Large intestine (tissue), 3 donors: ENCODE results near the gene TEP1. TPM values are rescaled to one million over a fixed set of nuclear protein-coding genes. Genes with fewer than 3 reads are reported as not detected.
"Not testable (repeated sequence)": the region's sequence is repeated elsewhere in the genome, so short reads cannot be mapped to it uniquely, and the experiment has no call there.

Experiments
- DNase-seq, 2 donors: peaks; one replicate each; pipeline versions ENCODE4 v3.0.0 to v3.0.0-alpha.2; 2013
- H3K27ac ChIP-seq: one replicate; pipeline ENCODE4 v1.5.1; 2013; ENCODE audit warnings: low read length
- H3K27me3 ChIP-seq: 2 replicates; pipeline ENCODE4 v1.6.1; 2013; ENCODE audit warnings: low read length; ENCODE audit not compliant: control insufficient read depth, insufficient read depth
- H3K36me3 ChIP-seq: 2 replicates; pipeline ENCODE4 v1.6.1; 2013; ENCODE audit warnings: low read length; ENCODE audit not compliant: control insufficient read depth, insufficient read depth
- H3K4me1 ChIP-seq: one replicate; pipeline ENCODE4 v1.6.1; 2013; ENCODE audit warnings: low read length; ENCODE audit not compliant: control insufficient read depth, insufficient read depth
- H3K4me3 ChIP-seq: one replicate; pipeline ENCODE4 v1.5.1; 2013; ENCODE audit warnings: low read length
- H3K9me3 ChIP-seq: one replicate; pipeline ENCODE4 v1.6.1; 2013; ENCODE audit warnings: mild to moderate bottlenecking, low read depth, low read length, moderate library complexity; ENCODE audit not compliant: control insufficient read depth
- WGBS: methylation state at CpG from one replicate; pipeline ENCODE4 v1.1.5; 2013; ENCODE audit warnings: low lambda C conversion rate; ENCODE audit not compliant: insufficient coverage; 5-methylcytosine and 5-hydroxymethylcytosine counted together
- polyA plus RNA-seq: library from polyadenylated mRNA; unstranded; fragments of 120-200 nt; gene quantifications from one replicate; pipeline ENCODE4 v1.2.1, GENCODE V29; 2013

TEP1 gene
- polyA plus RNA-seq, 1 donor, result 98.8 TPM

DNA sequence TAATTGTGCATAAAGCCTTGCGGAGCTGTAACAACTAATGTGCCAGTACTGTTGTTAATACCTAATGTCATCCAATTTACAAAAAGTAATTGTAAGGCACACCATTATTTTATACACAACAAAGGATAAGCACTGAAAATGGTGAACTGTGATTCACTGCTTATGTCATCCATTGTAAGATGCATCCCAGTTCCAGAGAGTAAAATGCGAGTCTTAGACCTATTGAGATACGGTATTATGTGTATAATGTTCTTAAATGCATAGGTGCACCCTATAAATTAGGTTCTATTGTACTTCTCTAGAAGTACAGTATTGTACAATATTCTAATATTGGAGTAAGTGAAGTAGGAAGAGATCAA is 69.5 kb downstream of the TEP1 start:
- WGBS, result no CpG with 5 or more reads among the region's 3 CpGs
- H3K4me1 ChIP-seq, result no peaks in the 10 kb centered on the region
- H3K4me3 ChIP-seq, result peak overlapping the region; percentile 83
- H3K36me3 ChIP-seq, result peaks cover 25% of the 10 kb centered on the region
- no peaks in the 10 kb centered on the region for H3K27me3 ChIP-seq
- H3K27ac ChIP-seq, result peak overlapping the region; percentile 99
- no peak for DNase-seq
- peaks cover 4% of the 10 kb centered on the region for H3K9me3 ChIP-seq

- H3K4me3 ChIP-seq, result peak within 1 kb of the TSS; percentile 93
- no peaks in the 10 kb centered on the region for H3K4me1 ChIP-seq
- peak within 1 kb of the TSS; percentile 99 for H3K27ac ChIP-seq
- H3K36me3 ChIP-seq, result peaks cover 23% of the 10 kb centered on the region
- DNase-seq, result peak; percentile 99 to 100
- H3K27me3 ChIP-seq, result no peaks in the 10 kb centered on the region
- WGBS, result 0% methylated on average over 1 of the region's 50 CpGs
- peaks cover 4% of the 10 kb centered on the region for H3K9me3 ChIP-seq
These were observed 70.0 kb downstream of the TEP1 start, which contains the start of gene PARP2 for GRCh38 chr14:20343092-20343861. PARP2 (plus strand) TSS chr14:20343635; CDS start chr14:20343642, 7 bp downstream.

- 59% methylated on average over 2 of the region's 2 CpGs for WGBS
- H3K27ac ChIP-seq, result no peak overlapping the region
- no peaks in the 10 kb centered on the region for H3K4me1 ChIP-seq
- peaks cover 4% of the 10 kb centered on the region for H3K9me3 ChIP-seq
- no peaks in the 10 kb centered on the region for H3K27me3 ChIP-seq
- H3K4me3 ChIP-seq, result peak overlapping the region; percentile 93
- DNase-seq, result no peak
- peaks cover 15% of the 10 kb centered on the region for H3K36me3 ChIP-seq
These were observed 71.7 kb downstream of the TEP1 start for GRCh38 chr14:20341646-20342045.

DNA sequence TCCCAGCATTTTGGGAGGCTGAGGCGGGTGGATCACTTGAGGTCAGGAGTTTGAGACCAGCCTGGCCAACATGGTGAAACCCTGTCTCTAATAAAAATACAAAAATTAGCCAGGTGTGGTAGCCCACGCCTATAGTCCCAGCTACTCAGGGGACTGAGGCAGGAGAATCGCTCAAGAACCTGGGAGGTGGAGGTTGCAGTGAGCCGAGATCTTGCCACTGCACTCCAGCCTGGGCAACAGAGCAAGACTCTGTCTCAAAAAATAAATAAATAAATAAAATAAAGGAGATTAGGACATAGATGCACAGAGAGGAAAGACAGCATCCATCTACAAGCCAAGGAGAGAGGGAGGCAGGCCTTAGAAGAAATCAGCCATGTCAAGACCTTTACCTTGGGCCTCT is 72.3 kb downstream of the TEP1 start:
- WGBS, result no CpG with 5 or more reads among the region's 4 CpGs
- H3K27me3 ChIP-seq, H3K4me3 ChIP-seq, H3K4me1 ChIP-seq, DNase-seq, H3K9me3 ChIP-seq, H3K27ac ChIP-seq: not testable (repeated sequence)
- peaks cover 12% of the 10 kb centered on the region for H3K36me3 ChIP-seq

DNA sequence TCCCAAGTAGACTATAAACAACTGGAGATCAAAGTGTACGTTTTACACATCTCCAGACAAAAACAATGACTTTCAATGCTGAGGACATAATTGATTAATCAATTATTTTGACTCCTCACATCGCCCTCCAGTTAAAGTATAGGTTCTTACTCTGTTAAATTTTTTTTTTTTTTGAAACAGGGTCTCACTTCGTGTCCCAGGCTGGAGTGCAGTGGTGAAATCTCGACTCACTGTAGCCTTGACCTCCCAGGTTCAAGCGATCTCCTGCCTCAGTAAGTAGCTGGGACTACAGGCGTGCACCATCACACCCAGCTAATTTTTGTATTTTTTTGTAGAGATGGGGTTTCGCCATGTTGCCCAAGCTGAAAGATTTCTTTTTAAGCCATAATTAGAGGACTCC is 79.3 kb downstream of the TEP1 start:
- no peaks in the 10 kb centered on the region for H3K4me1 ChIP-seq
- DNase-seq, result no peak
- no peaks in the 10 kb centered on the region for H3K36me3 ChIP-seq
- H3K4me3 ChIP-seq, result no peak overlapping the region
- no peak overlapping the region for H3K27ac ChIP-seq
- H3K9me3 ChIP-seq, result no peaks in the 10 kb centered on the region
- WGBS, result 50% methylated on average over 2 of the region's 7 CpGs
- no peaks in the 10 kb centered on the region for H3K27me3 ChIP-seq

GRCh38 chr14:20333494-20333841 is 79.8 kb downstream of the TEP1 start:
- DNase-seq, result no peak
- Histone ChIP-seq H3K27me3 (no peaks in the 10 kb centered on the region), H3K4me1 (no peaks in the 10 kb centered on the region), H3K36me3 (peaks cover 5% of the 10 kb centered on the region), H3K9me3 (no peaks in the 10 kb centered on the region), H3K4me3 (no peak overlapping the region), H3K27ac (peak overlapping the region; percentile 71)
- WGBS, result 0% methylated on average over 3 of the region's 3 CpGs

DNA sequence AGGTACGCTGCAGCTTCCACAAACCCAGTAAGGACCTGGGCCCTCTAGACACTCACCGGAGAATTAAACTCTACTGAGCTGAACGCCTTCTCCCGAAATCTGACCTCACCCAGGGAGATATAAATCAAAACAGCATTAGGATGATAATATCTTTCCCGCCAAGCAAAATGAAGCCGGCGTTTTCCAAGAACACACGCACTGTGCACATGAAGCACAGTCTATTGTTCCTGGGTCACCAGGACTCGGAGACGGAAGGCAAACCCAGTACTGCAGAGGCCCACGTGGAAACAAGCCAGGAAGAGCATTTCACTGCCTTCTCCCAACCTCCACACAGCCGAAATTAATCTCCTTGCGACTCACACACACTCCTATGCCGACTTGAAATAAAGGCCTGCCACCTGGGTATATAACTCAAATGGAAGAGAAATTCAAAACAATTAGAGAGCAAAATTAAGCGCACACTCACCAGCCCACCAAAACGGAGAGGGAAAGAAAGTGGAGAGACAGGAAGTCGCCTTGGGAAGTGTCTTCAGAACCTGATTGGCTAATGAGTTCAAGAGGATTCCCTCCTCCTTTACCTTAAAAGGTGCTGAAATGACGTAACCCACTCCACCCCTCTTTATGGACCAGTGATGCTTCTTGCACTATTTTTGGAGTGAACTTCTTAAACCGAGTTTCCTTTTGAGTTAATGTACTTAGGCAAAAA is 80.4 kb downstream of the TEP1 start, which contains the start of gene CCNB1IP1:
TSS of gene CCNB1IP1 (minus strand) at position 492 of the 706 bp plus-strand sequence. CDS start 16,756 bp downstream, outside the sequence.
- Histone ChIP-seq H3K27ac (peak within 1 kb of the TSS; percentile 71), H3K9me3 (no peaks in the 10 kb centered on the region), H3K27me3 (no peaks in the 10 kb centered on the region), H3K4me1 (no peaks in the 10 kb centered on the region), H3K36me3 (peaks cover 5% of the 10 kb centered on the region), H3K4me3 (peak within 1 kb of the TSS; percentile 48)
- peak; percentile 83 to 89 for DNase-seq
- WGBS, result 0% methylated on average over 1 of the region's 19 CpGs

DNA sequence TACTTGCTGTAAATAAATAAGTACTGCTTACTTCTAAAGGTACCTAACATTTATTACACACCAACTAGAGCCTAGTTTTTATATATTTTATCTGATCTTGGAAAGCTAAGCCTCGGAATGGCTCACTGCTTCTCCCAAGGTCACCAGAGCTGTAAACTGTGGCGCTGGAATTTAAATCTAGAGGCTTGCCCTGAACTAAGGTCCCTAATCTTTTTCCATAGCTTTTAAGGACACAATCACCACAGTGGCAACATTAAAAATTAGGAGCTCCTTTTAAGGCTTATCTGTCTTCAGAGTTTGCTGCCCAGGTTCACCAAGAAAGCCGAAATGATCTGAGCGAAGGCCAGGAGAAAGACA is 80.9 kb downstream of the TEP1 start:
- no peaks in the 10 kb centered on the region for H3K4me1 ChIP-seq
- peak; percentile 42 to 76 for DNase-seq
- no peaks in the 10 kb centered on the region for H3K27me3 ChIP-seq
- peak overlapping the region; percentile 71 for H3K27ac ChIP-seq
- WGBS, result no CpG with 5 or more reads among the region's 4 CpGs
- no peaks in the 10 kb centered on the region for H3K9me3 ChIP-seq
- peaks cover 5% of the 10 kb centered on the region for H3K36me3 ChIP-seq
- peak overlapping the region; percentile 48 for H3K4me3 ChIP-seq

GRCh38 chr14:20331053-20331613 is 82.2 kb downstream of the TEP1 start:
- H3K36me3 ChIP-seq, result peaks cover 9% of the 10 kb centered on the region
- no peaks in the 10 kb centered on the region for H3K4me1 ChIP-seq

GRCh38 chr14:20329355-20329754 is 83.9 kb downstream of the TEP1 start:
- DNase-seq, result no peak
- no peak overlapping the region for H3K27ac ChIP-seq
- no CpG with 5 or more reads among the region's 2 CpGs for WGBS
- no peaks in the 10 kb centered on the region for H3K9me3 ChIP-seq
- peaks cover 18% of the 10 kb centered on the region for H3K36me3 ChIP-seq
- no peaks in the 10 kb centered on the region for H3K27me3 ChIP-seq
- no peak overlapping the region for H3K4me3 ChIP-seq
- H3K4me1 ChIP-seq, result no peaks in the 10 kb centered on the region

More at GRCh38 chr14:20331053-20331613, 82.2 kb downstream of the TEP1 start:
- no peak overlapping the region for H3K4me3 ChIP-seq
- H3K27ac ChIP-seq, result no peak overlapping the region
- no peaks in the 10 kb centered on the region for H3K27me3 ChIP-seq
- H3K9me3 ChIP-seq, result no peaks in the 10 kb centered on the region
- no peak for DNase-seq
- no CpG with 5 or more reads among the region's 2 CpGs for WGBS
